K562 (cell line): ENCODE results near the gene SIK3. TPM values are rescaled to one million over a fixed set of nuclear protein-coding genes. Genes with fewer than 3 reads are reported as not detected.

Experiments used
- ATAC-seq: fragments of 200-7000 bp; cut with Tn5 transposase; 3 replicates; pipeline ENCODE4 v1.9.1; 2020; ENCODE audit warnings: moderate library complexity
- BruUV-seq: library from RNA; stranded (reverse); fragments of 400-500 nt; replicated peaks from 2 replicates; lab custom pipeline; 2021; lab: Mats Ljungman, UMichigan
- CTCF ChIA-PET: fragments of 300-600 bp; formaldehyde crosslinking; extraction: SDS; loops from one replicate; lab custom pipeline; 2021; ENCODE audit warnings: low intra/inter-chr PET ratio; lab: Yijun Ruan, JAX
- POLR2A ChIA-PET: fragments of 300-600, 350-650 bp; sonication (Branson Sonifier 250); formaldehyde crosslinking; extraction: SDS; loops from one replicate; lab custom pipeline; 2021; ENCODE audit warnings: antibody characterized with exemption, inconsistent platforms; lab: Yijun Ruan, JAX
- DNase-seq, 4 experiments: peaks; one replicate each; pipeline versions ENCODE4 v3.0.0 to v3.0.0-alpha.2; 2011 to 2018; ENCODE audit warnings: low spot score in 3 of 4, mixed read lengths in 3 of 4; ENCODE audit errors: extremely low read depth in 1 of 4
- FAIRE-seq: peaks from 2 replicates; lab custom pipeline; 2011; peaks lifted over from hg19 to GRCh38; lab: Jason Lieb, UNC
- H2AFZ ChIP-seq: 2 replicates; pipeline ENCODE4 v1.6.0; 2011; ENCODE audit warnings: low read depth, low read length, control low read depth, inconsistent platforms
- H3K27ac ChIP-seq: fragments of 200-600 bp; 3 replicates; pipeline ENCODE4 v1.8.0; 2011; ENCODE audit warnings: low read depth, mild to moderate bottlenecking, control low read depth, inconsistent platforms, low read length, moderate library complexity, mixed read lengths; ENCODE audit errors: extremely low read depth
- H3K27me3 ChIP-seq, 2 experiments: fragments of 300-600 bp in 1 of 2; 2 replicates in 1 of 2; 3 replicates in 1 of 2; pipeline versions ENCODE4 v1.6.0 to v1.8.0; 2011; ENCODE audit warnings: inconsistent platforms in 2 of 2, low read length in 2 of 2, mild to moderate bottlenecking in 1 of 2, mixed read lengths in 1 of 2, moderate library complexity in 1 of 2; ENCODE audit not compliant: control insufficient read depth in 2 of 2, insufficient read depth in 2 of 2
- H3K36me3 ChIP-seq: fragments of 300-600 bp; 3 replicates; pipeline ENCODE4 v1.8.0; 2011; ENCODE audit warnings: mild to moderate bottlenecking, low read length, inconsistent platforms; ENCODE audit not compliant: control insufficient read depth, insufficient read depth
- H3K4me1 ChIP-seq, 2 experiments: fragments of 200-600 bp in 1 of 2; replicated peaks in 1 of 2; 2 replicates in 1 of 2; 3 replicates in 1 of 2; pipeline versions ENCODE4 v1.5.1 to v1.8.0; 2011; ENCODE audit warnings: inconsistent platforms in 2 of 2, low read length in 2 of 2, mild to moderate bottlenecking in 1 of 2, mixed read lengths in 1 of 2, moderate library complexity in 1 of 2; ENCODE audit not compliant: control insufficient read depth in 2 of 2, insufficient read depth in 2 of 2
- H3K4me2 ChIP-seq: 2 replicates; pipeline ENCODE4 v1.6.1; 2011; ENCODE audit warnings: low read length, control low read depth, inconsistent platforms, mixed read lengths; ENCODE audit not compliant: insufficient read depth
- H3K4me3 ChIP-seq: fragments of 200-600 bp; sonication (generic), shearing (Covaris generic); 2 replicates; pipeline ENCODE4 v1.5.1; 2016; ENCODE audit warnings: control low read depth, inconsistent platforms
- H3K79me2 ChIP-seq: fragments of 200-600 bp; 3 replicates; pipeline ENCODE4 v1.8.0; 2011; ENCODE audit warnings: low read length, inconsistent platforms; ENCODE audit not compliant: control insufficient read depth, insufficient read depth
- H3K9ac ChIP-seq, 2 experiments: 2 replicates each; pipeline versions ENCODE4 v1.6.0 to v1.6.1; 2011; ENCODE audit warnings: low read depth in 2 of 2, low read length in 2 of 2, control low read depth in 1 of 2, inconsistent platforms in 1 of 2, mild to moderate bottlenecking in 1 of 2, mixed read lengths in 1 of 2; ENCODE audit not compliant: insufficient read depth in 1 of 2
- H3K9me1 ChIP-seq: one replicate; pipeline ENCODE4 v1.6.0; 2011; ENCODE audit warnings: inconsistent platforms, mild to moderate bottlenecking, low read length, moderate library complexity; ENCODE audit not compliant: control insufficient read depth, insufficient read depth
- H3K9me3 ChIP-seq: replicated peaks from 2 replicates; pipeline ENCODE4 v1.5.1; 2011; ENCODE audit warnings: low read depth, low read length, inconsistent platforms; ENCODE audit not compliant: control insufficient read depth, insufficient read depth
- H4K20me1 ChIP-seq: replicated peaks from 2 replicates; pipeline ENCODE4 v1.6.1; 2011; ENCODE audit warnings: low read length, inconsistent platforms, mixed read lengths; ENCODE audit not compliant: control insufficient read depth, insufficient read depth
- ARID2 ChIP-seq: fragments of 450-650 bp; IDR thresholded peaks from 2 replicates; pipeline ENCODE4 v1.6.1; 2017; ENCODE audit warnings: antibody characterized with exemption, mild to moderate bottlenecking
- GABPB2 ChIP-seq: fragments of 250-450 bp; sonication (Bioruptor Pico); conservative IDR thresholded peaks from 2 replicates; pipeline ENCODE4 v1.5.1; 2021; ENCODE audit warnings: mild to moderate bottlenecking
- GTF2B ChIP-seq: IDR thresholded peaks from 2 replicates; pipeline ENCODE4 v1.6.1; 2011; ENCODE audit not compliant: insufficient read length; ENCODE audit errors: extremely low read depth
- HDAC3 ChIP-seq: fragments of 450-650 bp; IDR thresholded peaks from 2 replicates; pipeline ENCODE4 v1.6.1; 2018; ENCODE audit warnings: borderline replicate concordance, mild to moderate bottlenecking, moderate library complexity; ENCODE audit not compliant: partially characterized antibody
- HMG20A ChIP-seq: fragments of 450-650 bp; formaldehyde crosslinking; conservative IDR thresholded peaks from 2 replicates; pipeline ENCODE4 v1.4.0; 2020; ENCODE audit warnings: mild to moderate bottlenecking, mixed read lengths
- HNRNPK ChIP-seq: fragments of 200-400 bp; formaldehyde crosslinking; IDR thresholded peaks from one replicate; pipeline ENCODE4 v1.6.1; 2018; ENCODE audit warnings: mild to moderate bottlenecking, low read depth, low read length; ENCODE audit not compliant: poor library complexity, severe bottlenecking
- HNRNPLL ChIP-seq: fragments of 200-400 bp; formaldehyde crosslinking; IDR thresholded peaks from 2 replicates; pipeline ENCODE4 v1.6.1; 2017; ENCODE audit warnings: low read length, low read depth, mild to moderate bottlenecking; ENCODE audit not compliant: poor library complexity, severe bottlenecking
- HOXB6 ChIP-seq: fragments of 250-450 bp; sonication (Bioruptor Pico); IDR thresholded peaks from 2 replicates; pipeline ENCODE4 v1.5.1; 2022; ENCODE audit warnings: mild to moderate bottlenecking, borderline replicate concordance
- MLX ChIP-seq, 2 experiments: fragments of 450-650 bp in 1 of 2; sonication (generic) in 1 of 2; formaldehyde crosslinking; conservative IDR thresholded peaks; 2 replicates each; pipeline versions ENCODE4 v1.4.0 to v1.8.1; 2020 to 2022; ENCODE audit warnings: mild to moderate bottlenecking in 1 of 2, missing genetic modification reagents in 1 of 2
- SPI1 ChIP-seq: IDR thresholded peaks from 2 replicates; pipeline ENCODE4 v1.6.1; 2011; ENCODE audit warnings: low read depth, low read length, control low read depth, borderline replicate concordance
- ZNF133 ChIP-seq: fragments of 250-450 bp; sonication (Bioruptor Pico); IDR thresholded peaks from 2 replicates; pipeline ENCODE4 v1.4.0; 2020; ENCODE audit warnings: mild to moderate bottlenecking
- ZNF184 ChIP-seq: sonication (generic); formaldehyde crosslinking; IDR thresholded peaks from 2 replicates; pipeline ENCODE4 v1.5.0; 2020; ENCODE audit warnings: missing genetic modification reagents
- ZNF232 ChIP-seq: sonication (generic); formaldehyde crosslinking; IDR thresholded peaks from 2 replicates; pipeline ENCODE4 v1.8.0; 2022; ENCODE audit warnings: mild to moderate bottlenecking, missing genetic modification reagents
- ZNF274 ChIP-seq: IDR thresholded peaks from 2 replicates; pipeline ENCODE4 v1.6.1; 2011; ENCODE audit warnings: low read depth, mild to moderate bottlenecking, low read length, moderate library complexity, borderline replicate concordance
- ZNF583 ChIP-seq: fragments of 250-450 bp; sonication (Bioruptor Pico); IDR thresholded peaks from 2 replicates; pipeline ENCODE4 v1.4.0; 2020
- ZNF584 ChIP-seq: fragments of 200-800 bp; sonication (Bioruptor generic); IDR thresholded peaks from 2 replicates; pipeline ENCODE4 v1.6.1; 2016; ENCODE audit warnings: low read depth, mild to moderate bottlenecking, missing genetic modification characterization, missing compliant biosample characterization
- WGBS: fragments of 100-300 bp; shearing (Covaris generic); methylation state at CpG from one replicate; pipeline ENCODE4 v1.1.6; 2016; ENCODE audit warnings: low coverage, mixed read lengths; ENCODE audit not compliant: insufficient coverage; ENCODE audit errors: missing lambda C conversion rate; 5-methylcytosine and 5-hydroxymethylcytosine counted together
- in situ Hi-C: fragments of 300-500 bp; cut with MboI; formaldehyde crosslinking; loops from 4 replicates; pipeline ENCODE4 v1.15.0; 2018; ENCODE audit warnings: inconsistent platforms, mixed read lengths
- intact Hi-C: fragments of 100-400 bp; cut with micrococcal nuclease; formaldehyde crosslinking; loops from 2 replicates; pipeline ENCODE4 v1.14.2; 2022
- polyA plus RNA-seq, 8 experiments: library from polyadenylated mRNA; depleted of rRNA in 4 of 8; stranded (reverse) in 5 of 8; unstranded in 3 of 8; fragments of >200 nt; fragmentation: Nextera tagmentation in 2 of 8; fragmentation: Illumina TruSeq in 1 of 8; extraction: Ambion mirVana in 2 of 8; extraction: Trizol in 1 of 8; gene quantifications; 2 replicates each; pipeline versions ENCODE4 v1.2.1 to v1.2.3, GENCODE V29; 2011 to 2014; ENCODE audit warnings: inconsistent platforms in 1 of 8, missing spikeins in 1 of 8
- total RNA-seq, 7 experiments: library from RNA; depleted of rRNA in 6 of 7; stranded (reverse); fragments of >200 nt in 6 of 7; fragmentation: Illumina TruSeq in 2 of 7; extraction: Trizol in 2 of 7; gene quantifications; 2 replicates each; pipeline versions ENCODE4 v1.2.1 to v1.2.3, GENCODE V29; 2011 to 2021; ENCODE audit warnings: low replicate concordance in 1 of 7
- TF ChIP-seq, protein P1 (sequence below): sonication (generic); formaldehyde crosslinking; IDR thresholded peaks from 2 replicates; pipeline ENCODE4 v1.8.1; 2023; ENCODE audit warnings: mild to moderate bottlenecking, missing genetic modification reagents

Gene SIK3
- total and polyA plus RNA-seq, 9 of the 15 experiments (the other 6 are each of a cell fraction or from before 2014, with no cell fraction given): 1.6 to 21.6 (median 8.0) TPM

DNA sequence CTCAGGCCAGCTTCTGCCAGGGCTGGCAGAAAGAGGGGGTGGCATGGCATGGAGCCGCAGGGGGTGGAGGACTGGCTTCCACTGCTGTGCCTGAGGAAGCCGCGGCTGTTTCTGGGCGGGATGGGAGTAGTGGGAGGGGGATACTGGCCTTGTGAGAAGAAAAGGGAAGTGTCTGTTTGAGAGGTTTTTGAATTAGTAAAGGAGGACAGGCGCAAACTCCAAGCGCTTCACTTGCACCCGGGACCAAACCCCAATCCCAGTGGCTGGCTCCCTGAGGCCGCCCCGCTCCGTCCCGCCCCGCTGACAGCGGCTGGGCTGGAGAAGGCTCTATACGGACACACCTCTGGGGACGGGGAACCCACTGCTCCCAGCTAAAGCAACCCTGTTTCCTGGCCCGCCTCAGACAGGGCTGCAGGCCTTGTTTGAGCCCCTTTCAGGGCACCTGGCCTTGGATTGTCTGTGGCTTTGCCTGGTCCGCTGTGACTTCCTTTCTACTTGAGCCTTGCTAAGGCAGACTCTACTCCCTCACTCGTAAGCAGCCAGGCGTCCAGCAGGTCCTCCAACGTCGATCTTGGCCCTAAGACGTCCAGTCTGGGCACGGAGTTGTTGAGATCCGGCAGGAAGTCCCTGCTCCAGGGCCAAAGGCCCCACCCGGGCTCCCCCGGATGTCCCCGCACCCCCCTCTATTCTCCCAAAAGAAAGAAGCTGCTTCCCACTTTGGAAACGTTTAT is 263.0 kb downstream of the SIK3 start:
- Histone ChIP-seq H3K4me3 (peak overlapping the region; percentile 24; the same call in 1 of the 2 replicates), H3K9me1 (no peaks in the 10 kb centered on the region), H3K9ac (peak overlapping the region; percentile 39 to 89; a peak in 2 of 4 replicates), H3K27ac (no peak overlapping the region), H2AFZ (peak overlapping the region; percentile 88), H3K4me1 (peaks cover 6 to 25% of the 10 kb centered on the region in 2 experiments; a peak in 3 of 5 replicates), H3K79me2 (no peaks in the 10 kb centered on the region), H4K20me1 (no peaks in the 10 kb centered on the region), H3K36me3 (no peaks in the 10 kb centered on the region), H3K9me3 (no peaks in the 10 kb centered on the region), H3K27me3 (peaks cover 0 to 7% of the 10 kb centered on the region in 2 experiments; a peak in 2 of 5 replicates), H3K4me2 (0 out of 2 replicates have a peak overlapping the region, but pooled peaks have one; percentile 77)
- WGBS: 68% methylated on average over 21 of the region's 28 CpGs
- intact Hi-C loops (loop anchor here (10.0 kb wide), 1 partner anchor 100 kb away; no protein-coding TSS in a partner anchor), in situ Hi-C loops (no loop called here)
- FAIRE-seq (no peak), DNase-seq (peak in 1 of 4 experiments; percentile 23), ATAC-seq (no peak)
- ChIA-PET CTCF (no interaction called here), POLR2A (interaction anchor here (0.6 to 1.4 kb wide), 5 partner anchors 16 to 323 kb away, joined by 3 to 4 read pairs (median 3); no protein-coding TSS in a partner anchor)
- BruUV-seq: no TSS peak
- no peak for TF ChIP-seq MLX (CRISPR knock-in tag; conservative IDR thresholded peaks at IDR 0.05)
- TF ChIP-seq ZNF184 (CRISPR knock-in tag): no peak
- TF ChIP-seq HMG20A (CRISPR knock-in tag): no peak
- TF ChIP-seq, protein P1, sequence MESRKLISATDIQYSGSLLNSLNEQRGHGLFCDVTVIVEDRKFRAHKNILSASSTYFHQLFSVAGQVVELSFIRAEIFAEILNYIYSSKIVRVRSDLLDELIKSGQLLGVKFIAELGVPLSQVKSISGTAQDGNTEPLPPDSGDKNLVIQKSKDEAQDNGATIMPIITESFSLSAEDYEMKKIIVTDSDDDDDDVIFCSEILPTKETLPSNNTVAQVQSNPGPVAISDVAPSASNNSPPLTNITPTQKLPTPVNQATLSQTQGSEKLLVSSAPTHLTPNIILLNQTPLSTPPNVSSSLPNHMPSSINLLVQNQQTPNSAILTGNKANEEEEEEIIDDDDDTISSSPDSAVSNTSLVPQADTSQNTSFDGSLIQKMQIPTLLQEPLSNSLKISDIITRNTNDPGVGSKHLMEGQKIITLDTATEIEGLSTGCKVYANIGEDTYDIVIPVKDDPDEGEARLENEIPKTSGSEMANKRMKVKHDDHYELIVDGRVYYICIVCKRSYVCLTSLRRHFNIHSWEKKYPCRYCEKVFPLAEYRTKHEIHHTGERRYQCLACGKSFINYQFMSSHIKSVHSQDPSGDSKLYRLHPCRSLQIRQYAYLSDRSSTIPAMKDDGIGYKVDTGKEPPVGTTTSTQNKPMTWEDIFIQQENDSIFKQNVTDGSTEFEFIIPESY (CRISPR knock-in tag): peak; percentile 71
- TF ChIP-seq ZNF584 (CRISPR knock-in tag): no peak
- TF ChIP-seq HDAC3: no peak
- no peak for TF ChIP-seq ZNF232
- TF ChIP-seq HNRNPLL: no peak
- no peak for TF ChIP-seq ZNF583 (CRISPR knock-in tag)
- TF ChIP-seq GTF2B: no peak
- no peak for TF ChIP-seq ARID2
- TF ChIP-seq ZNF274: no peak
- no peak for TF ChIP-seq HOXB6 (CRISPR knock-in tag)
- no peak for TF ChIP-seq HNRNPK
- no peak for TF ChIP-seq GABPB2 (CRISPR knock-in tag)
- peak; percentile 85 for TF ChIP-seq SPI1
- TF ChIP-seq ZNF133 (CRISPR knock-in tag): no peak
